K562 (cell line): ENCODE measurements around the gene FMC1. TPM values are rescaled to one million over a fixed set of nuclear protein-coding genes. Genes with fewer than 3 reads are reported as not detected.

ENCODE experiments used
- BACH1 ChIP-seq: fragments of 200-800 bp; sonication (Bioruptor generic); IDR thresholded peaks from 2 replicates; pipeline ENCODE4 v1.6.1; 2016; ENCODE audit warnings: missing genetic modification characterization, missing compliant biosample characterization
- BRD9 ChIP-seq: fragments of 450-650 bp; IDR thresholded peaks from 2 replicates; pipeline ENCODE4 v1.6.1; 2018; ENCODE audit warnings: low read depth; ENCODE audit not compliant: partially characterized antibody
- C11orf30 ChIP-seq: fragments of 450-650 bp; IDR thresholded peaks from 2 replicates; pipeline ENCODE4 v1.6.1; 2016; ENCODE audit warnings: low read depth, mild to moderate bottlenecking
- CBFA2T2 ChIP-seq: fragments of 450-650 bp; conservative IDR thresholded peaks from 2 replicates; pipeline ENCODE4 v1.6.1; 2017; ENCODE audit warnings: mild to moderate bottlenecking
- CBFA2T3 ChIP-seq: fragments of 450-650 bp; IDR thresholded peaks from 2 replicates; pipeline ENCODE4 v1.6.1; 2017
- CHCHD3 ChIP-seq: fragments of 250-450 bp; sonication (Bioruptor Pico); IDR thresholded peaks from 2 replicates; pipeline ENCODE4 v2.1.2; 2022; ENCODE audit warnings: mild to moderate bottlenecking
- CHD1 ChIP-seq: fragments of 200-600 bp; sonication (generic); IDR thresholded peaks from one replicate; pipeline ENCODE4 v1.6.1; 2012; ENCODE audit warnings: mild to moderate bottlenecking, moderate library complexity, low read length, inconsistent platforms
- GATAD2B ChIP-seq: fragments of 450-650 bp; IDR thresholded peaks from 2 replicates; pipeline ENCODE4 v1.6.1; 2017; ENCODE audit warnings: mild to moderate bottlenecking, borderline replicate concordance
- HDAC2 ChIP-seq: fragments of 450-650 bp; IDR thresholded peaks from 2 replicates; pipeline ENCODE4 v1.6.1; 2016; ENCODE audit warnings: mild to moderate bottlenecking
- HNRNPUL1 ChIP-seq: fragments of 200-400 bp; formaldehyde crosslinking; IDR thresholded peaks from 2 replicates; pipeline ENCODE4 v1.6.1; 2017; ENCODE audit warnings: low read length
- ILK ChIP-seq: fragments of 450-650 bp; IDR thresholded peaks from 2 replicates; pipeline ENCODE4 v1.6.1; 2016; ENCODE audit warnings: missing genetic modification characterization, low read depth, mild to moderate bottlenecking, missing compliant biosample characterization, moderate library complexity, borderline replicate concordance
- IRF9 ChIP-seq: fragments of 450-650 bp; IDR thresholded peaks from 2 replicates; pipeline ENCODE4 v1.6.1; 2016; ENCODE audit warnings: missing biosample characterization, missing genetic modification characterization
- KHSRP ChIP-seq: fragments of 450-650 bp; IDR thresholded peaks from 2 replicates; pipeline ENCODE4 v1.6.1; 2017
- LEF1 ChIP-seq: fragments of 450-650 bp; IDR thresholded peaks from 2 replicates; pipeline ENCODE4 v1.6.1; 2016; ENCODE audit warnings: mild to moderate bottlenecking
- MAFG ChIP-seq: fragments of 450-650 bp; conservative IDR thresholded peaks from 2 replicates; pipeline ENCODE4 v1.6.1; 2016; ENCODE audit warnings: missing genetic modification characterization, missing compliant biosample characterization
- MCM7 ChIP-seq, 2 experiments: fragments of 450-650 bp; IDR thresholded peaks; 2 replicates each; pipeline ENCODE4 v1.6.1; 2016 to 2018
- NFE2 ChIP-seq: IDR thresholded peaks from 2 replicates; pipeline ENCODE4 v1.6.1; 2014; ENCODE audit warnings: antibody characterized with exemption, low read depth
- NR3C1 ChIP-seq: sonication (generic); formaldehyde crosslinking; IDR thresholded peaks from 2 replicates; pipeline ENCODE4 v1.8.1; 2022; ENCODE audit warnings: missing genetic modification reagents
- POLR2H ChIP-seq: IDR thresholded peaks from 2 replicates; pipeline ENCODE4 v1.6.1; 2016; ENCODE audit warnings: missing genetic modification characterization, low read depth, mild to moderate bottlenecking, control low read depth, missing compliant biosample characterization, moderate library complexity
- PYGO2 ChIP-seq: fragments of 450-650 bp; IDR thresholded peaks from 2 replicates; pipeline ENCODE4 v1.6.1; 2016; ENCODE audit warnings: mild to moderate bottlenecking, missing genetic modification characterization, moderate library complexity, missing compliant biosample characterization
- SMARCA4 ChIP-seq: fragments of 450-650 bp; IDR thresholded peaks from 2 replicates; pipeline ENCODE4 v1.6.1; 2016
- TARDBP ChIP-seq: fragments of 450-650 bp; IDR thresholded peaks from 2 replicates; pipeline ENCODE4 v1.6.1; 2016
- THRAP3 ChIP-seq: fragments of 450-650 bp; IDR thresholded peaks from 2 replicates; pipeline ENCODE4 v1.6.1; 2016; ENCODE audit warnings: mild to moderate bottlenecking, inconsistent platforms, borderline replicate concordance
- ZKSCAN8 ChIP-seq: fragments of 200-800 bp; sonication (Bioruptor generic); IDR thresholded peaks from 2 replicates; pipeline ENCODE4 v1.6.1; 2016; ENCODE audit warnings: missing genetic modification characterization, missing compliant biosample characterization
- ZNF274 ChIP-seq: IDR thresholded peaks from 2 replicates; pipeline ENCODE4 v1.6.1; 2011; ENCODE audit warnings: low read depth, mild to moderate bottlenecking, low read length, moderate library complexity, borderline replicate concordance
- ZNF324 ChIP-seq: fragments of 250-450 bp; sonication (Bioruptor Pico); IDR thresholded peaks from 2 replicates; pipeline ENCODE4 v1.4.0; 2020; ENCODE audit warnings: mild to moderate bottlenecking
- ZNF551 ChIP-seq: fragments of 250-450 bp; sonication (Bioruptor Pico); IDR thresholded peaks from 2 replicates; pipeline ENCODE4 v1.5.0; 2021; ENCODE audit warnings: mild to moderate bottlenecking, moderate library complexity
- ZNF668 ChIP-seq: fragments of 250-450 bp; sonication (Bioruptor Pico); IDR thresholded peaks from 2 replicates; pipeline ENCODE4 v1.8.0; 2022; ENCODE audit warnings: mild to moderate bottlenecking, inconsistent platforms
- polyA plus RNA-seq, 8 experiments: library from polyadenylated mRNA; depleted of rRNA in 4 of 8; stranded (reverse) in 5 of 8; unstranded in 3 of 8; fragments of >200 nt; fragmentation: Nextera tagmentation in 2 of 8; fragmentation: Illumina TruSeq in 1 of 8; extraction: Ambion mirVana in 2 of 8; extraction: Trizol in 1 of 8; gene quantifications; 2 replicates each; pipeline versions ENCODE4 v1.2.1 to v1.2.3, GENCODE V29; 2011 to 2014; ENCODE audit warnings: inconsistent platforms in 1 of 8, missing spikeins in 1 of 8
- total RNA-seq, 7 experiments: library from RNA; depleted of rRNA in 6 of 7; stranded (reverse); fragments of >200 nt in 6 of 7; fragmentation: Illumina TruSeq in 2 of 7; extraction: Trizol in 2 of 7; gene quantifications; 2 replicates each; pipeline versions ENCODE4 v1.2.1 to v1.2.3, GENCODE V29; 2011 to 2021; ENCODE audit warnings: low replicate concordance in 1 of 7
- TF ChIP-seq, protein P1 (sequence below): fragments of 450-650 bp; IDR thresholded peaks from 2 replicates; pipeline ENCODE4 v1.6.1; 2016; ENCODE audit warnings: borderline replicate concordance
- TF ChIP-seq, protein P2 (sequence below), 2 experiments: fragments of 450-650 bp; IDR thresholded peaks; 2 replicates each; pipeline ENCODE4 v1.6.1; 2016

Gene FMC1
- total and polyA plus RNA-seq, 9 of the 15 experiments (the other 6 are each of a cell fraction or from before 2014, with no cell fraction given) = 14.0 to 116 (median 29.0) TPM

DNA sequence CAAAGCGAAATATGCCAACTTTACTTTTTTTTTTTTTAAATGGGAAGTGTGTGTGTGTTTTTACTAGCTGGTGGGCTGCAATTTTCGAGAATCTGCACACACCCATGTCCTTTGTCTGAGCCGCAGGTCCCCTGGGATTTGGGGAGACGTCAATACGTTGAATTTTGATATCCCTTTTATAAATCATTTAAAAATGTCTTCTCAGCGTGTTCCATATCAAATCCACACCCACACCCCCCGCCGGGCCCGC, 404 bp upstream of the FMC1 start (continued):
- TF ChIP-seq PYGO2 (peak; percentile 72; the same call in 1 of the 2 replicates), SMARCA4 (peak; percentile 35; the same call in 1 of the 2 replicates), HDAC2 (no peak), IRF9 (tag) (no peak), GATAD2B (0 out of 2 replicates have a peak, but pooled peaks have one; percentile 22), ILK (tag) (peak; percentile 58; the same call in 1 of the 2 replicates), BACH1 (peak; percentile 80; the same call in 1 of the 2 replicates), NR3C1 (CRISPR knock-in tag) (no peak), CHCHD3 (CRISPR knock-in tag) (0 out of 2 replicates have a peak, but pooled peaks have one; percentile 7), HNRNPUL1 (peak; percentile 73; the same call in 1 of the 2 replicates), ZNF274 (no peak), LEF1 (0 out of 2 replicates have a peak, but pooled peaks have one; percentile 18), KHSRP (0 out of 2 replicates have a peak, but pooled peaks have one; percentile 5), TARDBP (no peak), BRD9 (peak; percentile 78), CHD1 (peak; percentile 95), CBFA2T2 (no peak), NFE2 (no peak), ZNF324 (CRISPR knock-in tag) (0 out of 2 replicates have a peak, but pooled peaks have one; percentile 5), ZNF551 (CRISPR knock-in tag) (no peak), C11orf30 (peak; percentile 72; the same call in 1 of the 2 replicates), CBFA2T3 (peak; percentile 18), THRAP3 (0 out of 2 replicates have a peak, but pooled peaks have one; percentile 96), POLR2H (no peak; the same call in 1 of the 2 replicates), MAFG (tag) (peak; percentile 87), MCM7 (IDR thresholded peaks at IDR 0.05) (0 out of 4 replicates have a peak, but pooled peaks of 1 of the 2 experiments have one; percentile 45), ZNF668 (0 out of 2 replicates have a peak, but pooled peaks have one; percentile 28), ZKSCAN8 (peak; percentile 7; the same call in 1 of the 2 replicates)
- TF ChIP-seq, protein P1, sequence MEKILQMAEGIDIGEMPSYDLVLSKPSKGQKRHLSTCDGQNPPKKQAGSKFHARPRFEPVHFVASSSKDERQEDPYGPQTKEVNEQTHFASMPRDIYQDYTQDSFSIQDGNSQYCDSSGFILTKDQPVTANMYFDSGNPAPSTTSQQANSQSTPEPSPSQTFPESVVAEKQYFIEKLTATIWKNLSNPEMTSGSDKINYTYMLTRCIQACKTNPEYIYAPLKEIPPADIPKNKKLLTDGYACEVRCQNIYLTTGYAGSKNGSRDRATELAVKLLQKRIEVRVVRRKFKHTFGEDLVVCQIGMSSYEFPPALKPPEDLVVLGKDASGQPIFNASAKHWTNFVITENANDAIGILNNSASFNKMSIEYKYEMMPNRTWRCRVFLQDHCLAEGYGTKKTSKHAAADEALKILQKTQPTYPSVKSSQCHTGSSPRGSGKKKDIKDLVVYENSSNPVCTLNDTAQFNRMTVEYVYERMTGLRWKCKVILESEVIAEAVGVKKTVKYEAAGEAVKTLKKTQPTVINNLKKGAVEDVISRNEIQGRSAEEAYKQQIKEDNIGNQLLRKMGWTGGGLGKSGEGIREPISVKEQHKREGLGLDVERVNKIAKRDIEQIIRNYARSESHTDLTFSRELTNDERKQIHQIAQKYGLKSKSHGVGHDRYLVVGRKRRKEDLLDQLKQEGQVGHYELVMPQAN = peak; percentile 54
- TF ChIP-seq, protein P2, sequence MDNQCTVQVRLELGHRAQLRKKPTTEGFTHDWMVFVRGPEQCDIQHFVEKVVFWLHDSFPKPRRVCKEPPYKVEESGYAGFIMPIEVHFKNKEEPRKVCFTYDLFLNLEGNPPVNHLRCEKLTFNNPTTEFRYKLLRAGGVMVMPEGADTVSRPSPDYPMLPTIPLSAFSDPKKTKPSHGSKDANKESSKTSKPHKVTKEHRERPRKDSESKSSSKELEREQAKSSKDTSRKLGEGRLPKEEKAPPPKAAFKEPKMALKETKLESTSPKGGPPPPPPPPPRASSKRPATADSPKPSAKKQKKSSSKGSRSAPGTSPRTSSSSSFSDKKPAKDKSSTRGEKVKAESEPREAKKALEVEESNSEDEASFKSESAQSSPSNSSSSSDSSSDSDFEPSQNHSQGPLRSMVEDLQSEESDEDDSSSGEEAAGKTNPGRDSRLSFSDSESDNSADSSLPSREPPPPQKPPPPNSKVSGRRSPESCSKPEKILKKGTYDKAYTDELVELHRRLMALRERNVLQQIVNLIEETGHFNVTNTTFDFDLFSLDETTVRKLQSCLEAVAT (IDR thresholded peaks at IDR 0.05) = peak in 1 of 2 experiments; percentile 84; a peak in 1 of 4 replicates
